Ascending aorta (tissue), 2 donors: ENCODE results near the gene DOCK6. TPM values are rescaled to one million over a fixed set of nuclear protein-coding genes. Genes with fewer than 3 reads are reported as not detected.

Experiments used
- DNase-seq, 2 donors: peaks; one replicate each; pipeline ENCODE4 v3.0.0-alpha.2; 2019; ENCODE audit warnings: low spot score in 2 of 2
- H3K27ac ChIP-seq, 2 donors: fragments of 200-600 bp; sonication (generic); one replicate each; pipeline ENCODE4 v1.5.1; 2016 to 2017; ENCODE audit warnings: mild to moderate bottlenecking in 1 of 2
- H3K27me3 ChIP-seq: fragments of 200-600 bp; sonication (generic); one replicate; pipeline ENCODE4 v1.5.1; 2017
- H3K36me3 ChIP-seq, 2 donors: fragments of 200-600 bp; sonication (generic); one replicate each; pipeline ENCODE4 v1.5.1; 2016
- H3K4me1 ChIP-seq, 2 donors: fragments of 200-600 bp; sonication (generic); one replicate each; pipeline ENCODE4 v1.5.1; 2016 to 2017; ENCODE audit warnings: mild to moderate bottlenecking in 1 of 2
- H3K4me3 ChIP-seq, 2 donors: fragments of 200-600 bp; sonication (generic); one replicate each; pipeline ENCODE4 v1.5.1; 2016 to 2017; ENCODE audit warnings: mild to moderate bottlenecking in 1 of 2
- H3K9me3 ChIP-seq, 2 donors: fragments of 200-600 bp; sonication (generic); one replicate each; pipeline ENCODE4 v1.5.1; 2016
- CTCF ChIP-seq, 3 experiments: fragments of 200-600 bp in 2 of 3; fragments of 450-650 bp in 1 of 3; sonication (generic) in 2 of 3; IDR thresholded peaks; one replicate each; pipeline ENCODE4 v1.5.1; 2016 to 2019; ENCODE audit warnings: antibody characterized with exemption in 3 of 3, mild to moderate bottlenecking in 1 of 3, moderate library complexity in 1 of 3
- intact Hi-C: fragments of 100-400 bp; cut with DNase I; formaldehyde crosslinking; loops from one replicate; pipeline ENCODE4 v1.15.1; 2023
- total RNA-seq: library from RNA; depleted of rRNA; stranded (reverse); fragments of >200 nt; gene quantifications from one replicate; pipeline ENCODE4 v1.1.0, GENCODE V29; 2016

Gene DOCK6
- total RNA-seq, 1 donor from 2014 or later: 140 TPM

- Histone ChIP-seq H3K36me3 (peaks cover 87 to 90% of the 10 kb centered on the region in 2 donors), H3K9me3 (no peaks in the 10 kb centered on the region), H3K4me3 (no peak overlapping the region), H3K27ac (peak overlapping the region; percentile 76 to 82), H3K4me1 (peaks cover 3 to 34% of the 10 kb centered on the region in 2 donors), H3K27me3 (no peaks in the 10 kb centered on the region)
- TF ChIP-seq CTCF (IDR thresholded peaks at IDR 0.05): no peak
- intact Hi-C loops: no loop called here
- no peak for DNase-seq
Observed at GRCh38 chr19:11174336-11174735, 88.0 kb downstream of the DOCK6 start.

GRCh38 chr19:11173516-11174155, 88.7 kb downstream of the DOCK6 start:
- H3K9me3 ChIP-seq: no peaks in the 10 kb centered on the region
- peak overlapping the region; percentile 76 to 82 for H3K27ac ChIP-seq
- no peak for DNase-seq
- no peak for TF ChIP-seq CTCF (IDR thresholded peaks at IDR 0.05)
- H3K27me3 ChIP-seq: no peaks in the 10 kb centered on the region
- peaks cover 88 to 91% of the 10 kb centered on the region in 2 donors for H3K36me3 ChIP-seq
- no peak overlapping the region for H3K4me3 ChIP-seq
- peaks cover 3 to 34% of the 10 kb centered on the region in 2 donors for H3K4me1 ChIP-seq
- intact Hi-C loops: no loop called here

- no peaks in the 10 kb centered on the region for H3K9me3 ChIP-seq
- no peak overlapping the region for H3K4me3 ChIP-seq
- H3K27me3 ChIP-seq: no peaks in the 10 kb centered on the region
- peaks cover 5 to 41% of the 10 kb centered on the region in 2 donors for H3K4me1 ChIP-seq
- intact Hi-C loops: no loop called here
- DNase-seq: no peak
- peaks cover 77 to 89% of the 10 kb centered on the region in 2 donors for H3K36me3 ChIP-seq
- peak overlapping the region; percentile 76 to 82 for H3K27ac ChIP-seq
- TF ChIP-seq CTCF (IDR thresholded peaks at IDR 0.05): no peak
Observed at GRCh38 chr19:11172576-11172975, 89.7 kb downstream of the DOCK6 start.

- intact Hi-C loops: no loop called here
- Histone ChIP-seq H3K4me1 (peaks cover 15 to 56% of the 10 kb centered on the region in 2 donors), H3K27ac (peak overlapping the region; percentile 76 to 82), H3K27me3 (no peaks in the 10 kb centered on the region), H3K36me3 (peaks cover 72 to 87% of the 10 kb centered on the region in 2 donors), H3K9me3 (no peaks in the 10 kb centered on the region), H3K4me3 (no peak overlapping the region)
- no peak for DNase-seq
- no peak for TF ChIP-seq CTCF (IDR thresholded peaks at IDR 0.05)
Observed at GRCh38 chr19:11171144-11171543, 91.2 kb downstream of the DOCK6 start.

- H3K4me1 ChIP-seq: peaks cover 25 to 65% of the 10 kb centered on the region in 2 donors
- DNase-seq: no peak
- peaks cover 64 to 83% of the 10 kb centered on the region in 2 donors for H3K36me3 ChIP-seq
- H3K27ac ChIP-seq: peak overlapping the region; percentile 76 to 82
- H3K27me3 ChIP-seq: no peaks in the 10 kb centered on the region
- TF ChIP-seq CTCF (IDR thresholded peaks at IDR 0.05): no peak
- H3K9me3 ChIP-seq: no peaks in the 10 kb centered on the region
- H3K4me3 ChIP-seq: no peak overlapping the region
- intact Hi-C loops: no loop called here
Observed at GRCh38 chr19:11169896-11170678, 92.2 kb downstream of the DOCK6 start.
